Lower leg skin (tissue), 4 donors: ENCODE measurements around the gene SOX21. TPM values are rescaled to one million over a fixed set of nuclear protein-coding genes. Genes with fewer than 3 reads are reported as not detected.

Experiments
- DNase-seq, 2 donors: peaks; one replicate each; pipeline ENCODE4 v3.0.0-alpha.2; 2019; ENCODE audit warnings: low spot score in 2 of 2
- H3K4me3 ChIP-seq: fragments of 200-600 bp; sonication (generic); 2 replicates; pipeline ENCODE4 v1.5.1; 2017; ENCODE audit warnings: mild to moderate bottlenecking, low read depth; ENCODE audit not compliant: poor library complexity, severe bottlenecking
- POLR2A ChIP-seq, 2 donors: fragments of 450-650 bp; IDR thresholded peaks; one replicate each; pipeline ENCODE4 v1.6.1; 2016 to 2017; ENCODE audit warnings: antibody characterized with exemption in 2 of 2, mild to moderate bottlenecking in 1 of 2, moderate library complexity in 1 of 2
- WGBS, 2 donors: methylation state at CpG; one replicate each; pipeline ENCODE4 v1.1.5; 2018; 5-methylcytosine and 5-hydroxymethylcytosine counted together
- intact Hi-C: fragments of 100-400 bp; cut with DNase I; formaldehyde crosslinking; loops from one replicate; pipeline ENCODE4 v1.15.0; 2023; ENCODE audit warnings: low total_unique reads
- total RNA-seq, 4 donors: library from RNA; depleted of rRNA; stranded (reverse); fragments of >200 nt; gene quantifications; one replicate each; pipeline ENCODE4 v1.1.0, GENCODE V29; 2016
- TF ChIP-seq, protein P1 (sequence below), 3 donors: fragments of 450-650 bp; IDR thresholded peaks; one replicate each; pipeline ENCODE4 v1.5.1; 2016; ENCODE audit warnings: antibody characterized with exemption in 3 of 3, mild to moderate bottlenecking in 3 of 3, moderate library complexity in 2 of 3

The SOX21 gene
- total RNA-seq, 4 donors from 2014 or later = 20.5 to 28.0 (median 26.8) TPM

DNA sequence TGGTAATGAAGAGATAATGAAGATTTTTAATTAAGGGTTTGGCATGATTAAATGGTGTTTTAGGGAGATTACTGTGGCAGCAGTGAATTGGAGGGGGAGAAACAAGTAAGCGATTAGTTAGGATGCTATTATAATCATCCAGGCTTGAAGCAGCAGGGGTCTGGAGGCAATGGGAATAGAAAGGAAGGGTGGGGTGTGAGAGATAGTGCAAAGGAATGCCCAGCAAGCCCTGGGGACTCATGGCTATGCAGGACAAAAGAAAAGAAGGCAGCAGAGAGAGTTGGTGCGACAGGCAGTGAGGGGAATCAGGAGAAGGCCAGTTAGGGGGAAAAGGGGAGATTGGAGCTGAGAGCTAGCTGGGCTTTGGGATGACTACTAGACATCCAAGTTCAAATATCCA lies 34.5 kb downstream of the SOX21 start:
- 81 to 85% methylated on average over 2 of the region's 2 CpGs for WGBS, 2 donors
- no peak for DNase-seq
- TF ChIP-seq, protein P1, sequence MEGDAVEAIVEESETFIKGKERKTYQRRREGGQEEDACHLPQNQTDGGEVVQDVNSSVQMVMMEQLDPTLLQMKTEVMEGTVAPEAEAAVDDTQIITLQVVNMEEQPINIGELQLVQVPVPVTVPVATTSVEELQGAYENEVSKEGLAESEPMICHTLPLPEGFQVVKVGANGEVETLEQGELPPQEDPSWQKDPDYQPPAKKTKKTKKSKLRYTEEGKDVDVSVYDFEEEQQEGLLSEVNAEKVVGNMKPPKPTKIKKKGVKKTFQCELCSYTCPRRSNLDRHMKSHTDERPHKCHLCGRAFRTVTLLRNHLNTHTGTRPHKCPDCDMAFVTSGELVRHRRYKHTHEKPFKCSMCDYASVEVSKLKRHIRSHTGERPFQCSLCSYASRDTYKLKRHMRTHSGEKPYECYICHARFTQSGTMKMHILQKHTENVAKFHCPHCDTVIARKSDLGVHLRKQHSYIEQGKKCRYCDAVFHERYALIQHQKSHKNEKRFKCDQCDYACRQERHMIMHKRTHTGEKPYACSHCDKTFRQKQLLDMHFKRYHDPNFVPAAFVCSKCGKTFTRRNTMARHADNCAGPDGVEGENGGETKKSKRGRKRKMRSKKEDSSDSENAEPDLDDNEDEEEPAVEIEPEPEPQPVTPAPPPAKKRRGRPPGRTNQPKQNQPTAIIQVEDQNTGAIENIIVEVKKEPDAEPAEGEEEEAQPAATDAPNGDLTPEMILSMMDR (IDR thresholded peaks at IDR 0.05) = no peak
- TF ChIP-seq POLR2A (IDR thresholded peaks at IDR 0.05) = no peak
- H3K4me3 ChIP-seq = no peak overlapping the region
- intact Hi-C loops = no loop called here

DNA sequence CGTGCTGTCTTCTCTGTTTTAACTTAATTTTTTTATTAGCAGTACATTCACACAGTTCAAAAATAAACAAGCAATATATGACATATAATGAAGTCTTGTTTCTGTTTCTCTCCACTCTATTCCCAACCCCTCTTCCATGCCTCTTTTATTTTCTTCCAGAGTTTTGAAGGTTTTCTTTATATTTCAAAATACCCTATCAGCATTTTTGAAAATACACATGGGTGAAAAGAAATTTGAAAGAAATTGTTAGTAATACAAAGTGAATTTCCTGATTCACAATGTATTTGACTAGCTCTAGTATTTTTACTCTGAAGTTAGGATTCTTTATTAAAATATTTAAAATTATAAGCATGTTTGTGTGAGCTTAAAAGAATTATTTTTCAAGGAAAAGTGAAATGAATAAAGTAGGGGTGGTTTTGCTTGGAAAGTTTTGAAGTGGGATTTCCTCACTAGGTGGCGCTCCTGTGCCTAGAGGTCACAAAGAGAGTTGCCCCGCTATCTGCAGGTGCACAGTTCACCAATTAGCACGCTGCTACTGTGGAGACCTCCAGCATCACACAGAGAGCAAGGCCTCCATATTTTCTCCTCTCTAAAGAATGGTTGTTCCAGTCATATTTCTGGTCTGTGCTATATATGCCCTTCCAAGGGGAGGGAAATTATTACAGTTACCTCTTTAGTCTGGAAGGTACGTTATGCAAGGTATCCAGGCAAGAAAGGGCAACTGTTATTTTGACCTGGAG lies 37.6 kb downstream of the SOX21 start:
- intact Hi-C loops = loop anchor here (5.0 kb wide), 1 partner anchor 483 kb away; no protein-coding TSS in a partner anchor
- DNase-seq = peak in 1 of 2 donors; percentile 29
- H3K4me3 ChIP-seq = no peak overlapping the region
- WGBS, 2 donors = 29 to 36% methylated on average over 5 of the region's 5 CpGs
- TF ChIP-seq POLR2A (IDR thresholded peaks at IDR 0.05) = no peak
- TF ChIP-seq, protein P1 (IDR thresholded peaks at IDR 0.05) = no peak

DNA sequence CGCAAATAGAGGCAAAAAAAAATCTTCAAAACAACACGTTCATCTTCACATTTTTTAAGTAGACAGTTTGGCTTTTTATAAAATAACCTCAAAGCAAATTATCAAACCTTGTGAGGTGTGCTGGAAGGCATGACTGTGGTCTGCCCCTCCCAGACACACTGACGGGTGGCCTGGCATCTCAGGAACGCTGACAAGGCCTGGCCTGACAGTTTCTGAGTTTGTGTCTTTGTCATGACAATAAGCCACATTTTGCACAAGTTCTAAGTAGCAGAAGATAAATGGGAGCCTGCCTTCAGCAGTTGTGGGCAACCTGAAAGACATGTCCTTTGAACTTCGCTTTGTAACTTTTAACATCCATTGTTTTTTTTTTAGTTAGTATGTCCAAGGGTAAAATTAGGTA lies 38.5 kb downstream of the SOX21 start:
- no peak overlapping the region for H3K4me3 ChIP-seq
- TF ChIP-seq, protein P1 (IDR thresholded peaks at IDR 0.05) = no peak
- no peak for TF ChIP-seq POLR2A (IDR thresholded peaks at IDR 0.05)
- WGBS, 2 donors = 48 to 57% methylated on average over 5 of the region's 5 CpGs
- intact Hi-C loops = loop anchor here (5.0 kb wide), 1 partner anchor 483 kb away; no protein-coding TSS in a partner anchor
- DNase-seq = no peak

DNA sequence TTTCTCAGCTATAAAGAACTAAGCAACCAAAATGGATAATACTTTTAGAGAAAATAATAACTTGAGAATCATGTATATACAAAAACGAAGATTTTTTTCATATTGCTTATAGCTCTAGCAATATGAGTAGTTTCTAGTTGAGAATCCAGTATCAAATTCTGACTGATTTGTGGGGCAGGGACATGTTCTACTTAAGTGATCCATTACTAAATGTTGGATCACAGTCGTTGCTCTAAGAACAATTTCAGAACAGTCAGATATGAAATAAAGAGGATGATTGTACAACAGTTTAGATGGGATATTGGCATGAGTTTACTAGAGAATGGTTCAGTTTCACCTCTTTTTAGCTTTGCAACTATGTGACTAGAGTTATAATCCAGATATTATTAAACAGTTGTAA lies 39.9 kb downstream of the SOX21 start:
- 80% methylated on average over 2 of the region's 2 CpGs for WGBS, 2 donors
- intact Hi-C loops = loop anchor here (5.0 kb wide), 1 partner anchor 485 kb away; no protein-coding TSS in a partner anchor
- no peak for DNase-seq
- H3K4me3 ChIP-seq = no peak overlapping the region
- TF ChIP-seq, protein P1 (IDR thresholded peaks at IDR 0.05) = no peak
- no peak for TF ChIP-seq POLR2A (IDR thresholded peaks at IDR 0.05)

DNA sequence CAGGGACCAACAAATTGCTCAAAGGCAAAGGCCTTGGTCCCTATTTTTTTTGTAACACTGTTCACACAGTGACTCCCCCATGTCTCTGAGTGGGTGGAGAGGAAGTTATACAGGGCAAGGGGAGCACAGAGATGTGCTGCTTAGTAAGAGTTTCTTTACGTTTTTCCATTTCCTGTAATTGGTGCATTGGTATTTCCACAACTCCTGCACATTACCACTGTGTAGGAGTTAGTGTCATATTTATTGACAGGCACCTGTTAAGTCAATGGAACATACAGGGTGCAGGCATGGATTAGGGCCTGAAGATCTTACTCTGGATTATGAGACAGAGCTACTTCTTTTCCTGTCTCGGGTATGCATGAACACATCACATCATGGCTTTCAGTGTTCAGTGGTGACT lies 45.2 kb downstream of the SOX21 start:
- 71 to 75% methylated on average over 2 of the region's 2 CpGs for WGBS, 2 donors
- TF ChIP-seq, protein P1 (IDR thresholded peaks at IDR 0.05) = no peak
- no peak for TF ChIP-seq POLR2A (IDR thresholded peaks at IDR 0.05)
- no peak overlapping the region for H3K4me3 ChIP-seq
- DNase-seq = no peak
- intact Hi-C loops = no loop called here
